ENCODE results near the gene LPCAT1. TPM values are rescaled to one million over a fixed set of nuclear protein-coding genes. Genes with fewer than 3 reads are reported as not detected.

LPCAT1 gene
- total RNA-seq, 1 donor from 2014 or later = 108 TPM

- Mint-ChIP-seq H3K27me3 (ENCODE audit: insufficient read depth, low read depth) (peaks cover 23% of the 10 kb centered on the region), H3K27ac (peak overlapping the region; percentile 65), H3K36me3 (no peaks in the 10 kb centered on the region), H3K9me3 (peaks cover 4% of the 10 kb centered on the region), H3K4me3 (peak overlapping the region; percentile 28), H3K4me1 (peaks cover 3% of the 10 kb centered on the region)
- Histone ChIP-seq H3K27ac (no peak overlapping the region), H4K20me1 (ENCODE audit: low read depth) (no peaks in the 10 kb centered on the region), H2AFZ (replicated peaks) (no peak overlapping the region), H3K4me2 (no peak overlapping the region), H3F3A (ENCODE audit: low read depth) (no peaks in the 10 kb centered on the region), H3K36me3 (no peaks in the 10 kb centered on the region), H3K27me3 (no peaks in the 10 kb centered on the region), H3K4me1 (no peaks in the 10 kb centered on the region), H3K9ac (no peak overlapping the region), H3K9me3 (ENCODE audit: low read depth) (no peaks in the 10 kb centered on the region), H3K4me3 (no peak overlapping the region), H3K79me2 (ENCODE audit: low read depth) (no peaks in the 10 kb centered on the region)
- no peak for DNase-seq (ENCODE audit: low spot score)
- no peak for TF ChIP-seq CTCF (IDR thresholded peaks at IDR 0.05)
- no peak for TF ChIP-seq EZH2phosphoT487 (IDR thresholded peaks at IDR 0.05)
- no peak for TF ChIP-seq EZH2 (IDR thresholded peaks at IDR 0.05)
These were observed 21.5 kb upstream of the LPCAT1 start for GRCh38 chr5:1545126-1545804.

GRCh38 chr5:1544294-1544961 is 20.7 kb upstream of the LPCAT1 start:
- peaks cover 21% of the 10 kb centered on the region for H3K27me3 Mint-ChIP-seq (ENCODE audit: insufficient read depth, low read depth)
- no peak overlapping the region for H3K27ac ChIP-seq
- no peak overlapping the region for H3K27ac Mint-ChIP-seq
- no peaks in the 10 kb centered on the region for H3K4me1 ChIP-seq
- no peak for TF ChIP-seq CTCF (IDR thresholded peaks at IDR 0.05)
- no peak for TF ChIP-seq EZH2 (IDR thresholded peaks at IDR 0.05)
- TF ChIP-seq EZH2phosphoT487 (IDR thresholded peaks at IDR 0.05) = no peak
- no peak overlapping the region for H2AFZ ChIP-seq (replicated peaks)
- no peaks in the 10 kb centered on the region for H3K36me3 ChIP-seq
- no peak overlapping the region for H3K9ac ChIP-seq
- no peaks in the 10 kb centered on the region for H3K36me3 Mint-ChIP-seq
- no peak for DNase-seq (ENCODE audit: low spot score)
- H3K79me2 ChIP-seq (ENCODE audit: low read depth) = no peaks in the 10 kb centered on the region
- H3K4me1 Mint-ChIP-seq = peaks cover 3% of the 10 kb centered on the region
- no peak overlapping the region for H3K4me2 ChIP-seq
- peak overlapping the region; percentile 13 for H3K4me3 Mint-ChIP-seq
- H3K9me3 Mint-ChIP-seq = peaks cover 4% of the 10 kb centered on the region
- H3K4me3 ChIP-seq = no peak overlapping the region
- H3F3A ChIP-seq (ENCODE audit: low read depth) = no peaks in the 10 kb centered on the region
- H3K9me3 ChIP-seq (ENCODE audit: low read depth) = no peaks in the 10 kb centered on the region
- H3K27me3 ChIP-seq = no peaks in the 10 kb centered on the region
- no peaks in the 10 kb centered on the region for H4K20me1 ChIP-seq (ENCODE audit: low read depth)

- no peak overlapping the region for H3K4me3 Mint-ChIP-seq
- peaks cover 20% of the 10 kb centered on the region for H3K27me3 Mint-ChIP-seq (ENCODE audit: insufficient read depth, low read depth)
- TF ChIP-seq EZH2phosphoT487 (IDR thresholded peaks at IDR 0.05) (no peak), CTCF (IDR thresholded peaks at IDR 0.05) (no peak), EZH2 (IDR thresholded peaks at IDR 0.05) (no peak)
These were observed 19.9 kb upstream of the LPCAT1 start for GRCh38 chr5:1543398-1544293.

More at GRCh38 chr5:1543398-1544293, 19.9 kb upstream of the LPCAT1 start:
- Histone ChIP-seq H3K27ac (no peak overlapping the region), H3K36me3 (no peaks in the 10 kb centered on the region), H3K4me2 (no peak overlapping the region), H3K27me3 (no peaks in the 10 kb centered on the region), H3K9ac (no peak overlapping the region), H3K9me3 (ENCODE audit: low read depth) (no peaks in the 10 kb centered on the region), H4K20me1 (ENCODE audit: low read depth) (no peaks in the 10 kb centered on the region), H3K4me3 (no peak overlapping the region), H3K79me2 (ENCODE audit: low read depth) (no peaks in the 10 kb centered on the region), H3F3A (ENCODE audit: low read depth) (no peaks in the 10 kb centered on the region), H3K4me1 (no peaks in the 10 kb centered on the region), H2AFZ (replicated peaks) (no peak overlapping the region)
- no peak for DNase-seq (ENCODE audit: low spot score)
- H3K36me3 Mint-ChIP-seq = no peaks in the 10 kb centered on the region
- no peak overlapping the region for H3K27ac Mint-ChIP-seq
- H3K4me1 Mint-ChIP-seq = peaks cover 3% of the 10 kb centered on the region
- peaks cover 7% of the 10 kb centered on the region for H3K9me3 Mint-ChIP-seq

Measured in neural progenitor cell (in vitro differentiated cells).